Measurements from ENCODE around the gene VRK1. TPM values are rescaled to one million over a fixed set of nuclear protein-coding genes. Genes with fewer than 3 reads are reported as not detected.

VRK1 gene
- total RNA-seq, 1 donor from 2014 or later: 30.2 TPM

- peaks cover 18% of the 10 kb centered on the region for H3K27me3 Mint-ChIP-seq
- no peaks in the 10 kb centered on the region for H3K36me3 Mint-ChIP-seq (ENCODE audit: low read depth)
- ChIA-PET POLR2A (no interaction called here), CTCF (no interaction called here)
- intact Hi-C loops (cut with micrococcal nuclease): no loop called here
- no peak for ATAC-seq (ENCODE audit: low read depth)
- H3K4me1 Mint-ChIP-seq: peaks cover 23% of the 10 kb centered on the region
- H3K4me3 Mint-ChIP-seq: no peak overlapping the region
- no peaks in the 10 kb centered on the region for H3K9me3 Mint-ChIP-seq
- TF ChIP-seq, protein P1, sequence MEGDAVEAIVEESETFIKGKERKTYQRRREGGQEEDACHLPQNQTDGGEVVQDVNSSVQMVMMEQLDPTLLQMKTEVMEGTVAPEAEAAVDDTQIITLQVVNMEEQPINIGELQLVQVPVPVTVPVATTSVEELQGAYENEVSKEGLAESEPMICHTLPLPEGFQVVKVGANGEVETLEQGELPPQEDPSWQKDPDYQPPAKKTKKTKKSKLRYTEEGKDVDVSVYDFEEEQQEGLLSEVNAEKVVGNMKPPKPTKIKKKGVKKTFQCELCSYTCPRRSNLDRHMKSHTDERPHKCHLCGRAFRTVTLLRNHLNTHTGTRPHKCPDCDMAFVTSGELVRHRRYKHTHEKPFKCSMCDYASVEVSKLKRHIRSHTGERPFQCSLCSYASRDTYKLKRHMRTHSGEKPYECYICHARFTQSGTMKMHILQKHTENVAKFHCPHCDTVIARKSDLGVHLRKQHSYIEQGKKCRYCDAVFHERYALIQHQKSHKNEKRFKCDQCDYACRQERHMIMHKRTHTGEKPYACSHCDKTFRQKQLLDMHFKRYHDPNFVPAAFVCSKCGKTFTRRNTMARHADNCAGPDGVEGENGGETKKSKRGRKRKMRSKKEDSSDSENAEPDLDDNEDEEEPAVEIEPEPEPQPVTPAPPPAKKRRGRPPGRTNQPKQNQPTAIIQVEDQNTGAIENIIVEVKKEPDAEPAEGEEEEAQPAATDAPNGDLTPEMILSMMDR (IDR thresholded peaks at IDR 0.05): no peak
- no peak for DNase-seq
- H3K27ac Mint-ChIP-seq: no peak overlapping the region
These were observed 1.9 kb upstream of the VRK1 start for GRCh38 chr14:96795109-96795828.

DNA sequence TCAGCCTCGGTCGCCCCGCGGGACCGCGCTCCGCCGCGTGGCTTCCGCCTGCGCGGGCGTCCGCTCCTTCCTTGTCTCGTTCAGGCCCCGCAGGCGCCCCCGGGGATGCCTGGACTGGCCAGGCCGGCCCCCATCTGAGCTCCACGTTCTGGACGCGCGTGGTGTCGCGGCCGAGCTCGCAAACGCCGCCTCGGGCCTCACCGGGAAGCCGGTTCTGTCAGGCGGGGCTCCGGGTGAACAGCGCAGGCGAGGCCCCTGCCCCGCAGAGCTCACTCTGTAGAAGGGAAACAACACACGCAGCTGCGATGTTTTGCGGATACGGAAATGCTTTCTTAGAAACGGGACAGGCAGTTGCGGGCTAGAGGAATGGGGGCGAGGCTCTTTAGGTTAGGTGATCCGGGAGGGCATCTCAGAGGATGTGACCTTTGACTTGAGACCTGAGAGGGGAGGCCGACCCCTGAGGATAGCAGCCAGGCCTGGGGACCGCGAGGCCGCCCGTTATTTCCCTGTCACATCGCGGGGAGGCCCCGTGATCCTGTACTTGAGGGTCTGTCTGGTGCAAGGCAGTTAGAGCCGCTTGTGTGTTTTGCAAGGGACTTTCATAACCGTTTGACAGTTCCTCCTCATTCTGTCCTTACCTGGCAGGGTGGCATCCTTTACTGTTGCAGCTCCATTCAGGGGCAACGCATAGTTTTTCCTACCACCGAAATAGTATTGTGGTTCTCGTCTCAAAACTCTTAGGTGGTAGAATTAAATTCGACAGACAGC, 584 bp downstream of the VRK1 start:
- H3K36me3 Mint-ChIP-seq (ENCODE audit: low read depth): no peaks in the 10 kb centered on the region
- POLR2A ChIA-PET: no interaction called here
- H3K4me3 Mint-ChIP-seq: peak overlapping the region; percentile 87
- H3K9me3 Mint-ChIP-seq: no peaks in the 10 kb centered on the region
- peaks cover 28% of the 10 kb centered on the region for H3K4me1 Mint-ChIP-seq
- no peak for DNase-seq
- H3K27me3 Mint-ChIP-seq: peaks cover 13% of the 10 kb centered on the region
- H3K27ac Mint-ChIP-seq: peak overlapping the region; percentile 74
- CTCF ChIA-PET: interaction anchor here (1.1 kb wide), 1 partner anchor 55 kb away, joined by 4 read pairs; no protein-coding TSS in a partner anchor
- TF ChIP-seq, protein P1 (IDR thresholded peaks at IDR 0.05): no peak
- peak; percentile 12 for ATAC-seq (ENCODE audit: low read depth)
- intact Hi-C loops (cut with micrococcal nuclease): loop anchor here (1.0 to 2.0 kb wide), 7 partner anchors 17 to 1641 kb away; partner anchors contain the start of genes AK7, DICER1, GLRX5 and PAPOLA

- POLR2A ChIA-PET: no interaction called here
- ATAC-seq (ENCODE audit: low read depth): no peak
These were observed 1.8 kb downstream of the VRK1 start for GRCh38 chr14:96798956-96799355.

DNA sequence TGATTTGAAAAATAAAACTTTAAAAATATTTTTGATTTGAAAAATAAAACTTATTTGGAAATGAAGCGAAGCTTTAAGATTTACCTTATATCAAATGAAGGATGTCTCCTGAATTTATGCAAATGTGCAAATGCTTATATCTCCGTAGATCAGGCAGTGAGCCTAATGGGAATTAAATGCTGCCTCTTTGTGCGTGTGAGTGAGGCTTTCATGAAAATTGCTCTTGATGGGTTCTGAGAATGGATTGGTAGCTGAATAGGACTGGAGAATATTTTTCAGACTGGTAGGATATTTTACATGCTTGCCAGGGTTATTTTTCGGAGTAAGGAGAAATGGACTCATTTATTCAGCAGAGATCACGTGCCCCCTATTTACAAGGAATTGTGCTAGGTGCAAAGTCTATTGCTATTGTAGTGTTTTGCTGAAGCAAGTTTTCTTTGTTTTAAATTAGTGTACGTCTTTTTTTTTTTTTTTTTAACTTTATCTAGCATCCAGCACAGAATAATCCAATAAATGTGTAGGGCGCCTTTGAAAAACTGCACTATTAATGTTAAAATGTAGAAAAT, 2.4 kb downstream of the VRK1 start:
- TF ChIP-seq, protein P1 (IDR thresholded peaks at IDR 0.05): no peak
- H3K27ac Mint-ChIP-seq: no peak overlapping the region
- H3K9me3 Mint-ChIP-seq: no peaks in the 10 kb centered on the region
- POLR2A ChIA-PET: no interaction called here
- CTCF ChIA-PET: no interaction called here
- DNase-seq (no peak), ATAC-seq (ENCODE audit: low read depth) (no peak)
- peaks cover 39% of the 10 kb centered on the region for H3K4me1 Mint-ChIP-seq
- H3K36me3 Mint-ChIP-seq (ENCODE audit: low read depth): no peaks in the 10 kb centered on the region
- no peak overlapping the region for H3K4me3 Mint-ChIP-seq
- intact Hi-C loops (cut with micrococcal nuclease): loop anchor here (2.0 kb wide), 1 partner anchor 15 kb away; no protein-coding TSS in a partner anchor
- H3K27me3 Mint-ChIP-seq: peaks cover 5% of the 10 kb centered on the region

More at GRCh38 chr14:96798956-96799355, 1.8 kb downstream of the VRK1 start:
- no peak overlapping the region for H3K4me3 Mint-ChIP-seq
- CTCF ChIA-PET: no interaction called here
- H3K27ac Mint-ChIP-seq: no peak overlapping the region
- H3K36me3 Mint-ChIP-seq (ENCODE audit: low read depth): no peaks in the 10 kb centered on the region
- DNase-seq: no peak
- H3K4me1 Mint-ChIP-seq: peaks cover 33% of the 10 kb centered on the region
- H3K27me3 Mint-ChIP-seq: peaks cover 5% of the 10 kb centered on the region
- TF ChIP-seq, protein P1 (IDR thresholded peaks at IDR 0.05): no peak
- no peaks in the 10 kb centered on the region for H3K9me3 Mint-ChIP-seq
- intact Hi-C loops (cut with micrococcal nuclease): loop anchor here (2.0 kb wide), 1 partner anchor 16 kb away; no protein-coding TSS in a partner anchor

DNA sequence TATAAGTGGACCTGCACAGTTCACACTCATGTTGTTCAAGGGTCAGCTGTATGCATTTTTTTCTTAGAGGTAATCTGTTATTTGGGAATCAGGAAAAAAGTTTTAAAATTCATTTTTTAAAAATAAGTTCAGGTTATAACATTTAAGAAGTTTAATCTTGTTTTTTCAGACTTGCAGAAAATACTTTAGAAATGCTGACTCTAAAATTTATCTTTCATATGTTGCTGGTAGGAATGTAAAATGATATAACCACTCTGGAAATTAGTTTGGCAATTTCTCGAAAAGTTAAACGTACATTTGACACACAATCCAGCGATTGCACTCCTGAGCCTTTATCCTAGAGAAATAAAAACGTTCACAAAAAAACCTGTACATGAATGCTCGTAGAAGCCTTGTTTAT, 4.7 kb downstream of the VRK1 start:
- Mint-ChIP-seq H3K27ac (no peak overlapping the region), H3K4me3 (no peak overlapping the region), H3K36me3 (ENCODE audit: low read depth) (no peaks in the 10 kb centered on the region), H3K4me1 (peaks cover 55% of the 10 kb centered on the region), H3K9me3 (no peaks in the 10 kb centered on the region), H3K27me3 (no peaks in the 10 kb centered on the region)
- POLR2A ChIA-PET: no interaction called here
- intact Hi-C loops (cut with micrococcal nuclease): no loop called here
- DNase-seq (no peak), ATAC-seq (ENCODE audit: low read depth) (no peak)
- TF ChIP-seq, protein P1 (IDR thresholded peaks at IDR 0.05): no peak
- CTCF ChIA-PET: no interaction called here
